GM18511 (cell line): ENCODE measurements around the gene RAB33B.

Experiments
- ATAC-seq: cut with Tn5 transposase; IDR thresholded peaks from one replicate; pipeline ENCODE4 v1.9.1; 2021; ENCODE audit warnings: mild to moderate bottlenecking, moderate library complexity; ENCODE audit not compliant: unreplicated experiment

RAB33B gene

GRCh38 chr4:139503622-139504166 is 49.8 kb downstream of the RAB33B start:
- ATAC-seq = no peak

- no peak for ATAC-seq
Observed at GRCh38 chr4:139506774-139507173, 52.9 kb downstream of the RAB33B start.

GRCh38 chr4:139508581-139509237 is 54.8 kb downstream of the RAB33B start:
- ATAC-seq = no peak

GRCh38 chr4:139509727-139510410 is 55.9 kb downstream of the RAB33B start:
- no peak for ATAC-seq

GRCh38 chr4:139511320-139511719 is 57.4 kb downstream of the RAB33B start:
- ATAC-seq = no peak

GRCh38 chr4:139514382-139515059 is 60.6 kb downstream of the RAB33B start:
- ATAC-seq = no peak

- no peak for ATAC-seq
Observed at GRCh38 chr4:139515531-139515958, 61.6 kb downstream of the RAB33B start.

GRCh38 chr4:139521754-139522401 is 68.0 kb downstream of the RAB33B start:
- ATAC-seq = no peak

GRCh38 chr4:139522457-139522856 is 68.5 kb downstream of the RAB33B start:
- ATAC-seq = no peak

GRCh38 chr4:139523076-139523475 is 69.2 kb downstream of the RAB33B start:
- no peak for ATAC-seq

- no peak for ATAC-seq
Observed at GRCh38 chr4:139524062-139524631, 70.2 kb downstream of the RAB33B start.

- ATAC-seq = peak; percentile 56
Observed at GRCh38 chr4:139525414-139525813, 71.5 kb downstream of the RAB33B start.
